Stimulated activated CD4-positive, alpha-beta T cell treated with anti-CD3 and anti-CD28 coated beads, Interleukin-2, amount 100 ng/mL, for 24 hours (primary cell): ENCODE results near the gene DESI2.
"Not testable (repeated sequence)": the region's sequence is repeated elsewhere in the genome, so short reads cannot be mapped to it uniquely, and the experiment has no call there.

Source experiments
- DNase-seq, 2 donors: peaks; one replicate each; pipeline ENCODE4 v3.0.0-alpha.2; 2020

Gene DESI2

GRCh38 chr1:244655186-244655585 lies 2.3 kb downstream of the DESI2 start:
- DNase-seq: no peak

GRCh38 chr1:244657421-244657820 lies 4.5 kb downstream of the DESI2 start:
- no peak for DNase-seq

GRCh38 chr1:244659694-244660093 lies 6.8 kb downstream of the DESI2 start:
- no peak for DNase-seq

- no peak for DNase-seq
These were observed 7.7 kb downstream of the DESI2 start for GRCh38 chr1:244660595-244660994.

- DNase-seq: not testable (repeated sequence)
These were observed 8.8 kb downstream of the DESI2 start for GRCh38 chr1:244661569-244662312.

- DNase-seq: no peak
These were observed 9.7 kb downstream of the DESI2 start for GRCh38 chr1:244662599-244662998.

GRCh38 chr1:244664353-244664752 lies 11.4 kb downstream of the DESI2 start:
- DNase-seq: no peak

- DNase-seq: no peak
These were observed 12.9 kb downstream of the DESI2 start for GRCh38 chr1:244665771-244666217.

- not testable (repeated sequence) for DNase-seq
These were observed 13.9 kb downstream of the DESI2 start for GRCh38 chr1:244666672-244667418.

- no peak for DNase-seq
These were observed 14.9 kb downstream of the DESI2 start for GRCh38 chr1:244667797-244668196.

- DNase-seq: no peak
These were observed 20.2 kb downstream of the DESI2 start for GRCh38 chr1:244672946-244673682.

GRCh38 chr1:244674446-244674845 lies 21.5 kb downstream of the DESI2 start:
- no peak for DNase-seq

- DNase-seq: no peak
These were observed 22.2 kb downstream of the DESI2 start for GRCh38 chr1:244675167-244675566.

GRCh38 chr1:244678697-244679096 lies 25.8 kb downstream of the DESI2 start:
- no peak for DNase-seq

- DNase-seq: no peak
These were observed 27.7 kb downstream of the DESI2 start for GRCh38 chr1:244680667-244681066.

GRCh38 chr1:244682087-244682486 lies 29.2 kb downstream of the DESI2 start:
- DNase-seq: not testable (repeated sequence)

GRCh38 chr1:244695937-244696336 lies 43.0 kb downstream of the DESI2 start:
- DNase-seq: no peak

GRCh38 chr1:244699741-244700140 lies 46.8 kb downstream of the DESI2 start:
- DNase-seq: no peak

- DNase-seq: no peak
These were observed 47.9 kb downstream of the DESI2 start for GRCh38 chr1:244700808-244701207.

- no peak for DNase-seq
These were observed 49.7 kb downstream of the DESI2 start for GRCh38 chr1:244702620-244703019.

GRCh38 chr1:244704107-244704506 lies 51.2 kb downstream of the DESI2 start:
- no peak for DNase-seq

GRCh38 chr1:244705261-244706234 lies 52.6 kb downstream of the DESI2 start:
- DNase-seq: no peak
